Aorta (tissue), 5 donors: ENCODE data around the gene PHKA1. TPM values are rescaled to one million over a fixed set of nuclear protein-coding genes. Genes with fewer than 3 reads are reported as not detected.
"Not testable (repeated sequence)": the region's sequence is repeated elsewhere in the genome, so short reads cannot be mapped to it uniquely, and the experiment has no call there.

Experiments used
- ATAC-seq: fragments of 200-7000 bp; cut with Tn5 transposase; one replicate; pipeline ENCODE4 v1.9.1; 2022; ENCODE audit warnings: moderate library complexity; ENCODE audit not compliant: low FRiP score
- DNase-seq, 2 donors: peaks; one replicate each; pipeline ENCODE4 v3.0.0-alpha.2; 2020
- H3K27ac ChIP-seq, 2 donors: one replicate each; pipeline ENCODE4 v1.5.1; 2013; ENCODE audit warnings: low read length in 2 of 2, mild to moderate bottlenecking in 2 of 2, moderate library complexity in 2 of 2, control low read depth in 1 of 2, inconsistent platforms in 1 of 2, low read depth in 1 of 2
- H3K27me3 ChIP-seq, 2 donors: one replicate each; pipeline ENCODE4 v1.6.1; 2013; ENCODE audit warnings: control low read depth in 1 of 2, low read length in 1 of 2, mild to moderate bottlenecking in 1 of 2, moderate library complexity in 1 of 2; ENCODE audit not compliant: insufficient read depth in 2 of 2, control insufficient read depth in 1 of 2
- H3K36me3 ChIP-seq, 2 donors: one replicate each; pipeline ENCODE4 v1.6.1; 2013; ENCODE audit warnings: control low read depth in 1 of 2, low read length in 1 of 2, mild to moderate bottlenecking in 1 of 2; ENCODE audit not compliant: insufficient read depth in 2 of 2, control insufficient read depth in 1 of 2
- H3K4me1 ChIP-seq, 2 donors: one replicate each; pipeline ENCODE4 v1.6.1; 2013; ENCODE audit warnings: low read length in 2 of 2, control low read depth in 1 of 2, mild to moderate bottlenecking in 1 of 2, moderate library complexity in 1 of 2; ENCODE audit not compliant: insufficient read depth in 2 of 2, control insufficient read depth in 1 of 2
- H3K4me3 ChIP-seq, 2 donors: one replicate each; pipeline ENCODE4 v1.5.1; 2013; ENCODE audit warnings: low read length in 2 of 2, control low read depth in 1 of 2, mild to moderate bottlenecking in 1 of 2
- H3K9me3 ChIP-seq: one replicate; pipeline ENCODE4 v1.6.1; 2013; ENCODE audit warnings: mild to moderate bottlenecking, low read length; ENCODE audit not compliant: control insufficient read depth
- WGBS, 2 donors: extraction: QIAGEN DNeasy Blood & Tissue Kit; methylation state at CpG; one replicate each; pipeline ENCODE4 v1.1.7; 2013; 5-methylcytosine and 5-hydroxymethylcytosine counted together
- intact Hi-C, 2 donors: fragments of 100-400 bp; cut with DNase I; formaldehyde crosslinking; loops; one replicate each; pipeline versions ENCODE4 v1.14.2 to v1.15.0; 2022
- polyA plus RNA-seq, 2 donors: library from polyadenylated mRNA; stranded (reverse); fragments of 200-250 nt; gene quantifications; one replicate each; pipeline ENCODE4 v1.2.3, GENCODE V29; 2013
- total RNA-seq, 2 donors: library from RNA; stranded (reverse); fragmentation: NEBNext Ultra II Directional; extraction: Animal tissue kit (Norgen Biotek cat#: 25700); gene quantifications; one replicate each; pipeline ENCODE4 v1.2.1, GENCODE V29; 2021
- donor health status: healthy with polysubstance abuse.
- donor health status: Bipolar disorder and iron deficiency.
- donor health status: DM: no; HTN: no; CAD: no.
- donor health status: DM: no; HTN: no; CAD: no.
- donor health status: DM: yes; HTN: yes; CAD: no.

The PHKA1 gene
- total and polyA plus RNA-seq, 4 donors = 3.0 to 10.6 (median 9.2) TPM

GRCh38 chrX:72685018-72685417, 29.1 kb downstream of the PHKA1 start:
- no peaks in the 10 kb centered on the region for H3K27me3 ChIP-seq
- no peak overlapping the region for H3K27ac ChIP-seq
- H3K36me3 ChIP-seq = no peaks in the 10 kb centered on the region
- no peak overlapping the region for H3K4me3 ChIP-seq
- ATAC-seq (no peak), DNase-seq (no peak)
- 25 to 41% methylated on average over 1 of the region's 1 CpG for WGBS, 2 donors
- H3K4me1 ChIP-seq = no peaks in the 10 kb centered on the region
- intact Hi-C loops = no loop called here
- no peaks in the 10 kb centered on the region for H3K9me3 ChIP-seq

GRCh38 chrX:72683631-72684030, 30.5 kb downstream of the PHKA1 start:
- H3K9me3 ChIP-seq = no peaks in the 10 kb centered on the region
- WGBS, 2 donors = 90 to 97% methylated on average over 1 of the region's 1 CpG
- no peaks in the 10 kb centered on the region for H3K36me3 ChIP-seq
- H3K4me3 ChIP-seq = no peak overlapping the region
- H3K27me3 ChIP-seq = no peaks in the 10 kb centered on the region
- H3K4me1 ChIP-seq = no peaks in the 10 kb centered on the region
- intact Hi-C loops = no loop called here
- DNase-seq (no peak), ATAC-seq (no peak)
- no peak overlapping the region for H3K27ac ChIP-seq

DNA sequence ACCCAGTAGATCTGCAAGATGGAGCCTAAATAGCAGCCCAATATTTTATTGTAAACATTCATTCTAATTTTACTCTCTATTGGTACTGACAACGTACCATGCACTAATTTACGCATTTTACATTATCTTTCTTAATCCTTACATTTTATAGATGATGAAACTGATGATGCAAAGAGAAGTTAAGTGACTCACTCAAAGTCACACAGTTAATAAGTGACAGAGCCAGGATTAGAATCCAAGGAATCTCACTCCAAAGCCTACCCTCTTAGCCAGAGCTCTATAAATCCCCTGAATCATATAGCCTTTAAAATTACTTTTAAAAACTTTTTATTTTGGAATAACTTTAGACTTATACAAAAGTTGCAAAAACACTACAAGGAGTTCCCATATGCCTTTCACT, 37.6 kb downstream of the PHKA1 start:
- Histone ChIP-seq H3K4me1 (no peaks in the 10 kb centered on the region), H3K36me3 (no peaks in the 10 kb centered on the region), H3K4me3 (no peak overlapping the region), H3K27ac (no peak overlapping the region), H3K9me3 (no peaks in the 10 kb centered on the region), H3K27me3 (no peaks in the 10 kb centered on the region)
- DNase-seq (no peak), ATAC-seq (no peak)
- intact Hi-C loops = no loop called here
- WGBS, 2 donors = 88 to 97% methylated on average over 2 of the region's 2 CpGs

- H3K4me3 ChIP-seq, ATAC-seq, H3K36me3 ChIP-seq, H3K9me3 ChIP-seq, DNase-seq, intact Hi-C loops, H3K4me1 ChIP-seq, H3K27ac ChIP-seq, H3K27me3 ChIP-seq: not testable (repeated sequence)
- WGBS, 2 donors = 88 to 92% methylated on average over 1 of the region's 1 CpG
These were observed 40.2 kb downstream of the PHKA1 start for GRCh38 chrX:72673951-72674350.

DNA sequence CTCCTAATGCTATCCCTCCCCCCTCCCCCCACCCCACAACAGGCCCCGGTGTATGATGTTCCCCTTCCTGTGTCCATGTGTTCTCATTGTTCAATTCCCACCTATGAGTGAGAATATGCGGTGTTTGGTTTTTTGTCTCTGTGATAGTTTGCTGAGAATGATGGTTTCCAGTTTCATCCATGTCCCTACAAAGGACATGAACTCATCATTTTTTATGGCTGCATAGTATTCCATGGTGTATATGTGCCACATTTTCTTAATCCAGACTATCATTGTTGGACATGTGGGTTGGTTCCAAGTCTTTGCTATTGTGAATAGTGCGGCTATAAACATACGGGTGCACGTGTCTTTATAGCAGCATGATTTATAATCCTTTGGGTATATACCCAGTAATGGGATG, 44.6 kb downstream of the PHKA1 start:
- H3K36me3 ChIP-seq, DNase-seq, intact Hi-C loops, H3K4me3 ChIP-seq, H3K27ac ChIP-seq, H3K4me1 ChIP-seq, H3K9me3 ChIP-seq, H3K27me3 ChIP-seq, ATAC-seq: not testable (repeated sequence)
- WGBS, 2 donors = 96 to 97% methylated on average over 4 of the region's 5 CpGs

- H3K4me1 ChIP-seq = no peaks in the 10 kb centered on the region
- no peak for DNase-seq
- no peaks in the 10 kb centered on the region for H3K9me3 ChIP-seq
- H3K27me3 ChIP-seq = no peaks in the 10 kb centered on the region
- H3K4me3 ChIP-seq = no peak overlapping the region
- no peak for ATAC-seq
- intact Hi-C loops = no loop called here
- no peak overlapping the region for H3K27ac ChIP-seq
- H3K36me3 ChIP-seq = no peaks in the 10 kb centered on the region
These were observed 47.7 kb downstream of the PHKA1 start for GRCh38 chrX:72666451-72666850.

DNA sequence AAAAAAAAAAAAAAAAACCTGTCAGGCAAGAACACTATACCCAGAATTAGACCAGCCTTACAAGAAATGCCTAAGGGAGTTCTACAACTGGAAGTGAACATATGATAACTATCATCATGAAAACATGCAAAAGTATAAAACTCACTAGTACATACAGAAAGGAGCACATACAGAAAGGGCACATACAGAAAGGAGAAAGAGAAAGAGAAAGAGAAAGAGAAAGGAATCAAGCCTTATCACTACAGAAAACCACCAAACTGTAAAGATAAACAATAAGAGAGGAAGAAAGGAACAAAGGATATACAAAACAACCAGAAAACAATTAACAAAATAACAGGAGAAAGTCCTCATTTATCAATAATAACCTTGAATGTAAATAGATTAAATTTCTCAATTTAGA, 50.4 kb downstream of the PHKA1 start:
- H3K27ac ChIP-seq = no peak overlapping the region

GRCh38 chrX:72662020-72662747, 51.9 kb downstream of the PHKA1 start:
- no peaks in the 10 kb centered on the region for H3K4me1 ChIP-seq
- DNase-seq = no peak
- H3K27me3 ChIP-seq = no peaks in the 10 kb centered on the region
- H3K9me3 ChIP-seq = no peaks in the 10 kb centered on the region
- H3K36me3 ChIP-seq = no peaks in the 10 kb centered on the region
- H3K27ac ChIP-seq = no peak overlapping the region
- H3K4me3 ChIP-seq = no peak overlapping the region
- WGBS, 2 donors = 63 to 91% methylated on average over 5 of the region's 5 CpGs
- ATAC-seq = no peak
- intact Hi-C loops = no loop called here

More for the DNA sequence above, 50.4 kb downstream of the PHKA1 start:
- ATAC-seq = no peak
- no peak for DNase-seq
- H3K4me3 ChIP-seq = no peak overlapping the region
- H3K27me3 ChIP-seq = no peaks in the 10 kb centered on the region
- intact Hi-C loops = no loop called here
- no peaks in the 10 kb centered on the region for H3K4me1 ChIP-seq
- no peaks in the 10 kb centered on the region for H3K9me3 ChIP-seq
- H3K36me3 ChIP-seq = no peaks in the 10 kb centered on the region

DNA sequence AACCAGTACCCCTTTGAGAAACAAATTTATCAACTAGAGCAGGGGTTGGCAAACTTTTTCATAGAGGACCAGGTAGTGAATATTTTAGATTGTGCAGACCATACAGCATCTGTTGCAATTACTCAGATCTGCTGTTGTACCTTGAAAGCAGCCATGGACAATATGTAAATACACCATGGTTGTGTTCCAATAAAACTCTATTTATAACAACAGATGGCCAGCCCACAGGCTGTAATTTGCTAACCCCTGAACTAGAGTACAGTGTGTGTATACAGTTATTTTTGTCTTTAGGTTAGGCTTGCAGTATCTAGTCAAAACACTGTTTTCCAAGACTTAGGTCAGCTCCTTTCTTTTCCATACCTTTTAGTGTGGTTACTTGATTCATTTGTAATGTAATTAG, 54.4 kb downstream of the PHKA1 start:
- Histone ChIP-seq H3K4me3 (no peak overlapping the region), H3K27me3 (no peaks in the 10 kb centered on the region), H3K36me3 (no peaks in the 10 kb centered on the region), H3K9me3 (no peaks in the 10 kb centered on the region), H3K27ac (no peak overlapping the region), H3K4me1 (no peaks in the 10 kb centered on the region)
- no peak for DNase-seq
- ATAC-seq = no peak
- intact Hi-C loops = no loop called here
